ENCODE data around the gene TMEM259. TPM values are rescaled to one million over a fixed set of nuclear protein-coding genes. Genes with fewer than 3 reads are reported as not detected.

TMEM259 gene
- total RNA-seq, 1 donor from 2014 or later = 260 TPM

GRCh38 chr19:1004803-1005664 is 15.9 kb downstream of the TMEM259 start:
- no peak for DNase-seq (ENCODE audit: extremely low read depth, low read depth, low spot score)

DNA sequence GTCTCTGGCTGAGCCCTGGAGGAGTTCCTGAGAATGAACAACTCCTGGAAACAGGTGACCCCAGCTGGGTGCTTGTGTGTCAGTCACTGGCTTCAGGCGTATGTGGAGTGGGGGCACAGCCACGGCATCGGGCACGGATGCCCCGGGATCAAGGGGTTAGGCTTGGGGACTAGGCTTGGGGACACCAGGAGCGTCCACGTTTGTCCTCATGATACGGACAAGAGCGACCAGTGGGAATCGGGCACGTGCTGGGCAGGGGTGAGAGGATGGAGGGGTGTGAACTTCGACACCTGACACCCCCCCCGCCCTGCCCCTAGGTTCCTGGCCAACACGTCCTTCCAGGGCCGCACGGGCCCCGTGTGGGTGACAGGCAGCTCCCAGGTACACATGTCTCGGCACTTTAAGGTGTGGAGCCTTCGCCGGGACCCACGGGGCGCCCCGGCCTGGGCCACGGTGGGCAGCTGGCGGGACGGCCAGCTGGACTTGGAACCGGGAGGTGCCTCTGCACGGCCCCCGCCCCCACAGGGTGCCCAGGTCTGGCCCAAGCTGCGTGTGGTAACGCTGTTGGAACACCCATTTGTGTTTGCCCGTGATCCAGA is 16.6 kb downstream of the TMEM259 start:
- no peak for DNase-seq (ENCODE audit: extremely low read depth, low read depth, low spot score)

DNA sequence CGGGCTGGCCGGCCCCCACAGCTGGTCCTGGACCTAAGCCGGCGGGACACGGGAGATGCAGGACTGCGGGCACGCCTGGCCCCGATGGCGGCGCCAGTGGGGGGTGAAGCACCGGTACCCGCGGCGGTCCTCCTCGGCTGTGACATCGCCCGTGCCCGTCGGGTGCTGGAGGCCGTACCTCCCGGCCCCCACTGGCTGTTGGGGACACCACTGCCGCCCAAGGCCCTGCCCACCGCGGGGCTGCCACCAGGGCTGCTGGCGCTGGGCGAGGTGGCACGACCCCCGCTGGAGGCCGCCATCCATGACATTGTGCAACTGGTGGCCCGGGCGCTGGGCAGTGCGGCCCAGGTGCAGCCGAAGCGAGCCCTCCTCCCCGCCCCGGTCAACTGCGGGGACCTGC is 17.6 kb downstream of the TMEM259 start:
- DNase-seq (ENCODE audit: extremely low read depth, low read depth, low spot score) = no peak

GRCh38 chr19:1002600-1002999 is 18.3 kb downstream of the TMEM259 start:
- DNase-seq (ENCODE audit: extremely low read depth, low read depth, low spot score) = no peak

DNA sequence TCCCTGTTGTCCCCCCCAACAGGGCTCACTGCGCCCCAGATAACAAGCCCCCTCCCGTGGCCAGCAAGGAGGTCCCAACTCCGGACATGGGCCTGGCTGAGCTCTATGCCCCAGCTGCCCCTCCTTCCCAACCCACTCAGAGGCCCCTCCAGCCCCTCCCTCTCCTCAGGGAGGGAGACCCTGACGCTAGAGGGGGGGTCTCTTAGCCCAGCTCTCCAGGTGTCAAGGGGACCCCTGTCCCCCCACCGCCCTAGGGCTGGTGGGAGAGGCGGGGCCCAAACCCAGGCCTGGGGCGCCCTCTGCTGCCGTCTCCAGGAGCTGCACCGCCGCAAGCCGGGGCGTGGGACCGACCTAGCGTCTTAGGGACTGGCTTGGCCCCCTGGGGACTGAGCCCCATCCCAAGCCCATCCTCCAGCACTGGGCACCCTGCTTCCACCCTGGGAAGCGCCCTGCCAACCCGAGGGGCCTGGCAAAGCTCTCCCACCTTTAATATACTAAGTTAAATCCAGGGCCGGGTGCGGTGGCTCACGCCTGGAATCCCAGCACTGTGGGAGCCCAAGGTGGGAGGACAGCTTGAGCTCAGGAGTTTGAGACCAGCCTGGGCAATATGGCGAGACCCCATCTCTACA is 19.3 kb downstream of the TMEM259 start:
- DNase-seq (ENCODE audit: extremely low read depth, low read depth, low spot score) = no peak

DNA sequence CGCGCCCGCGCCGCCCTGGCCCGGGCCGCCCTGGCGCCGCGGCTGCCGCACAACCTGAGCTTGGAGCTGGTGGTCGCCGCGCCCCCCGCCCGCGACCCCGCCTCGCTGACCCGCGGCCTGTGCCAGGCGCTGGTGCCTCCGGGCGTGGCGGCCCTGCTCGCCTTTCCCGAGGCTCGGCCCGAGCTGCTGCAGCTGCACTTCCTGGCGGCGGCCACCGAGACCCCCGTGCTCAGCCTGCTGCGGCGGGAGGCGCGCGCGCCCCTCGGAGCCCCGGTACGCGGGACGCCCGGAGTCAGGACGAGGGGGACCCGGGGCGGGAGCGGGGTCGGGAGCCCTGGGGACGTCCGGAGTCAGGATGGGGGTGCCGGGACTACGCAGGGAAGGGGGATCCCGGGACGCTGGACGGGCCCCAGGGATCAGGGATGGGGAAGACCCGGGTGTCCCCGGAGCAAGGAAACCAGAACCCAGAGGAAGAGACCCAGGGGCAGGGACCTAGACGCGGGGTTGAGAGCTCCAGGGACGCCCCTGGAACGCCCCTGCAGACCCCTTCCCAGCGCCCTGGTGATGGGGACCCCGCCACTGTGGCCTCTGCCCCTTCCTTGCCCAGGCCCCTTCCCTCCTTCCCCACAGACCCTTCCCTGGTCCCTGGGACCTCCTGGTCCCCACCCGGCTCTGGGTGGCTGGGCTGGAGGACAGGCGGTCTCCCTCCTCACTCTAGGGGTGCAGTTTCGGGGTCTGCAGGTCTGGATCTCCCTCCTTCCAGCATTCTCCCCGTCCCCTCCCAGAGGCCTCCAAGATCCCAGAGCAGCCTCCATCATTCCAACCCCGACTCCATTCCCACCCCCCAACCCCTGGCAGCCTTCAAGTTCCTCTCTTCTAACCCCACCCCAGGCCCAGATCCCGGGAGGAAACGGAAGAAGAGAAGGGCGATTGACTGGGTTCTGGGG is 20.1 kb downstream of the TMEM259 start:
- no peak for DNase-seq (ENCODE audit: extremely low read depth, low read depth, low spot score)

- DNase-seq (ENCODE audit: extremely low read depth, low read depth, low spot score) = no peak
These were observed 20.8 kb downstream of the TMEM259 start, which contains the start of gene GRIN3B for GRCh38 chr19:1000095-1000494. Gene GRIN3B, plus strand, starts transcription at chr19:1000419. Its CDS starts 19 bp downstream, at chr19:1000438.

- no peak for DNase-seq (ENCODE audit: extremely low read depth, low read depth, low spot score)
These were observed 21.6 kb downstream of the TMEM259 start for GRCh38 chr19:999379-999719.

- DNase-seq (ENCODE audit: extremely low read depth, low read depth, low spot score) = no peak
These were observed 22.9 kb downstream of the TMEM259 start for GRCh38 chr19:998064-998463.

DNA sequence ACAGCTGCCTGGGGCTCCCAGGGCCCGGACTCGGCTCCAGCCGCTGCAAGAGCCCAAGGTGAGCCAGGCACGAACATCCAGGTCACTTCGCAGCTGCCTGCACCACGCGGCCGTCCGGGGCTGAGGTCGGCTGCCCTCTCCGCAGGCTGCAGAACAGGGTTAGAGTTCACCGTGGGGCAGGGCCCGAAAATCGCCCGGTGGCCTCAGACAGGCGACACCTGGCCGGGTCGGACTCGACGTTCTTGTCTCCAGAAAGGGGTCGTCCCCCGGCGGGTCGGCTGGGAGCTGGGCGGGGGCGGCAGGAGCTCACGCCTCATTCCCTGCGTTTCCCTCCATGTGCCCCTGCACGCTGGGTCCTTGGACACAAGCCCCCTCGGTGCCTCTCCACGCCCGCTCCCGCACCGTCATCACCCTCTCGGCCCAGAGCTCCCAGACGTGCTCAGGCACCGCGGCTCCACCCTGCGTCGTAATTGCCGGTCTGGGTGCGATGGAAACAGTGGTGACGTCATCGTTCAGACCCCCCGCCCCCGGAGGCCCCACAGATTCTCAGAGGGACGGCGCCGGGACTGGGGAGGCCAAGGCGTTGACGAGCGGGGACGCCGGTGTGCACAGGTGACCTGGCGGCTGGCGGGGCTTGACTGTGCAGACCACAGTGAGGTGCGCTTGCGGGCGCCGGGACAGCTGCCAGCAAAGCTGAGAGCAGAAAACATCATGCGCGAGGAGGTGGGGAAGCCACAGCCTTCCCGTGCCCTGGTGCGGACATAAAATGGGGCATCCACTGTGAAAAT is 24.7 kb downstream of the TMEM259 start:
- no peak for DNase-seq (ENCODE audit: extremely low read depth, low read depth, low spot score)

- DNase-seq (ENCODE audit: extremely low read depth, low read depth, low spot score) = no peak
These were observed 25.7 kb downstream of the TMEM259 start for GRCh38 chr19:995051-995827.

- DNase-seq (ENCODE audit: extremely low read depth, low read depth, low spot score) = no peak
These were observed 26.4 kb downstream of the TMEM259 start for GRCh38 chr19:994516-994915.

DNA sequence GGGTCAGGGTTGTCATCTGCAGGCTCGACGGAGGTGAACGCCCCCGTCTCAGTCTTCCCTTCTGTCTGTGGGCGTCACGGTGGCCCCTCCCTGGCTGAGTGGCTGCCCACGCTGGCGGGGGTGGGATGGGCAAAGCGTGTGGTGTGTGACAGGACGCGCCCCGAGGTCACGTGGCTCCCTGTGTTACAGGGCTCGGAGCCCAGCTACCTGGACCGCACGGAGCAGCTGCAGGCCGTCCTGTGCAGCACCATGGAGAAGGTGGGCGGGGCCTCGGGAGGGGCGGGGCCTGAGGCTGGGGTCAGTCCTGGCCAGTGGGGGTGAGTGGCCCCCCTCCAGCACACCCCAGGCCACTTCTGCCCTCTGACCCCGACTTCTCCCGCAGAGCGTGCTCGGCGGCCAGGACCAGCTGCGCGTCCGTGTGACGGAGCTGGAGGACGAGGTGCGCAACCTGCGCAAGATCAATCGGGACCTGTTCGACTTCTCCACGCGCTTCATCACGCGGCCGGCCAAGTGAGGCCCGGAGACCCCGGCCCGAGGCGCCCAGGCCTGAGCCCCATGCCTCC is 27.0 kb downstream of the TMEM259 start:
- DNase-seq (ENCODE audit: extremely low read depth, low read depth, low spot score) = no peak

DNA sequence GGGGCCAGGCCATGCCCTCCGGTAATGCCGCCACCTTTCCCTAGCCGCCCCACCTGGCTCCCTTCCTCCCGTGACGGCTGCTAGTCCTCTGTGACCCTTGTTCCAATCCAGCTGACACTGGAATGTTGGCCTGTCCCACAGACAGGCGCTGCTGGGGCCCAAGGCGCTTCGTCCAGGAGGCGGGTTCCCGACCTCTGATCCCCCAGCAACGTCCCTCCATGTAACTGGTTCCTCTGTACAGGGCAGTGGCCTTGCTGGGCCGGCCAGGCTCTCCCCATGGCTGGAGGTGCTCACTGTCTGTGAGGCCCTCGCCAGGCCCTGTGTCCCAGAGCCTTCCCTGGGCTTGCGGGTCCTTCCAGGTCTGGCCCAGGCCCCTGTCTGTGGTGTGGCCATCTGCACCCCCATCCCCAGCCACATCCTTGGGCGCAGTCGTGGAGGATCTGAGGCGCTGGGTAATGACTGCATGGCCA is 27.5 kb downstream of the TMEM259 start:
- no peak for DNase-seq (ENCODE audit: extremely low read depth, low read depth, low spot score)

GRCh38 chr19:992670-993055 is 28.3 kb downstream of the TMEM259 start:
- no peak for DNase-seq (ENCODE audit: extremely low read depth, low read depth, low spot score)

DNA sequence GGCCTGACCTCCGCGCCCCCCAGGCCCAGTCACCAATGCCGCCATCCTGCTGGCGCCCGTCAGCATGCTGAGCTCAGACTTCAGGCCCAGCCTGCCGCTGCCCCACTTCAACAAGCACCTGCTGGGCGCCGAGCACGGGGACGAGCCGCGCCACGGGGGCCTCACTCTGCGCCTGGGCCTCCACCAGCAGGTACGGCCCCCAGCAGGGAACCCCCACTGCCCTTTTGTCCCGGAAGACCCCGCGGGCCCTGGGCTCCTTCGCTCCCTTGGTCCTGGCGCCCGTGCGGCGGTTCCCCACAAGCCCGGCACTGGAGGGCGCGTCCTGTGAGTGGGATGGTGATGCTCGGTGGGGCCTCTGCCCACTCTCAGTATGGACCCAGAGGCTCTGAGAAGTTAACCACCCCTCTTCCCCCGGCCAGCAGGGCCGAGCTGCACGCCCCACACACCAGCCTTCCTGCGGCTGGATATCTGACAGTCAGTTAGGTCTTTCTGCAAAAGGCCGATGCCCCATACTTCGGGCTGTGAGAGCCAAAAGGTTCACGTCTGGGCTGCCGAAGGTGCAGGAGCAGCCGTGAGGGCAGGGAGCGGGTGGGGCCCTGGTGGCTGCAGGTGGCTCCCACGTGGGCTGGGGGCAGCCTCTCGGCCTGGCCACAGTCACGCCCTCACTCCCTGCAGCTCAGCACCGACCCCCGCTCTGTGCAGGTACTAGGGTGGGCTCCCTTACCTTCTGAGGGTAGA is 28.8 kb downstream of the TMEM259 start:
- DNase-seq (ENCODE audit: extremely low read depth, low read depth, low spot score) = no peak

GRCh38 chr19:991174-991931 is 29.6 kb downstream of the TMEM259 start:
- DNase-seq (ENCODE audit: extremely low read depth, low read depth, low spot score) = no peak
